Fibroblast of the conjunctiva (primary cell): ENCODE measurements around the gene KRT27.
"Not testable (repeated sequence)": the region's sequence is repeated elsewhere in the genome, so short reads cannot be mapped to it uniquely, and the experiment has no call there.

Experiments
- DNase-seq: peaks from one replicate; pipeline ENCODE4 v3.0.0-alpha.2; 2010; ENCODE audit warnings: low read depth

The KRT27 gene

DNA sequence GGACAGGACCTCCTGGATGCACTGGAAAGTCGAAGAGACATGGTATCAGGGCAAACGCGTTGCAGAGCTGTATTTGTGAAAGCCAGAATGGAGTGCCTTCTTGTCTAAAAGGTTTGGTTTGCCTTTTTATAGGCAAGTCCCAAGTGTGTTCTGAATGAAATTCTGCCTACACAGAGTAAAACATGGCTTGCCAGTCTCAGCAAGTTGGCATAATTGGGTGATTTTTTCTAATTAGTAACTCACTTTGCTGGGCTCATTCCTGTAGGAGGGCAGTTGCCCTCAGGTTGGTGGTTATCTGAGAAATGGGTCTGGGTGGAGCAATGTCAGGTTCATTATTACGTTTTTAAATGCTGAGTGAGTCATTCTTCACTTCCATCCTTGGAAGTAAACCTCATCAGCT, 27.1 kb downstream of the KRT27 start, which contains the start of gene KRT25:
KRT25 (minus strand) TSS at position 101 of the 400 bp plus-strand sequence; CDS start at position 41, 60 bp downstream.
- DNase-seq = no peak

DNA sequence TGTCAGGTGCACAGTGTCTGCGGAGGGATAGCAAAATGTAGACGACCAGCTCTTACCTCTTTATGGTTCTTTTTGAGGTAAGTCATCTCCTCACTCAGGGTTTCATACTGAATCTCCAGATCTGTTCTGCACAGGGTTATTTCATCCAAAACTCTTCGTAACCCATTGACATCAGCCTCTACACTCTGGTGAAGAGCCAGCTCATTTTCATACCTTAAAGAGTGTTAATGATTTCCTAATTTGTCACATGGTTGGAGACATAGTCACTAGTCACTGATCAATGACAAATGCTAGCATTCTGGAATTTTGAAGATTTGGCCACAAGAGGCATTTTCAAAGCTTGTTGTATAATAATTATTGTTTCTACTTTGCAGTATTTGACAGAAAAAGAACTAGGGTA, 28.5 kb downstream of the KRT27 start:
- DNase-seq = no peak

DNA sequence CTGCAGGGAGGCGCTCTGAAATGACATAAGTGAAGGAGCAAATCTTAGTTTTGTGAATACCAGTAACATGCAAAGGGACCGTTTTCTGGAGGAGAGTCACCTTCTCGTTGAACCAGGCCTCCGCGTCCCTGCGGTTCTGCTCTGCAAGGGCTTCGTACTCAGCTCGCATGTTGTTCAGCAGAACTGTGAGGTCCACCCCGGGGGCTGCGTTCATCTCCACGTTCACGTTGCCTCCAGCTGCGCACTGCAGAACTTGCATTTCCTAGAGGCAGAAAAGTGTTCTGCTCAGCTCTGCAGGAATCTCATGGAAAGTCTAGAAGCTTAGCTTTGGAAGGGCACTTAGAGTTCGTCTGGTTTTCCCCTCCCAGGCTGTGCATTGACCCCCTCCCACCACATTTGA, 31.3 kb downstream of the KRT27 start:
- no peak for DNase-seq

DNA sequence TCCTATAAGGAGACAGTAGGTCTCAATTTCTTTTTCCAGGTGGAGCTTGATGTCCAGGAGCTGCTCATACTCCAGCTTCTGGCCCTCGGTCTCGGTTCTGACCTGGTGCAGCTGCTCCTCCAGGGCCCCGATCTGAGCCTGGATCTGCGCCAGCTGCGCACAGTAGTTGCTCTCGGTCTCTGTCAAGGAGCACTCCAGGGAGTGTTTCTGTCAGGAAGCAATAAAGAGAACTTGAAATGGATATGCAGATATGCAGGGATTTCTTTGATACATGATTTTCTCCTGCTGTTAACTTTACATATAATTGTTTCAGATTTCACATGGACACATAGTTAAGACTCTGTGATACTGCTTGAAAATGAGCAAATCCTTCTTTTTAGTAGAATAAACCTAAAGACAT, 32.0 kb downstream of the KRT27 start:
- DNase-seq = no peak

DNA sequence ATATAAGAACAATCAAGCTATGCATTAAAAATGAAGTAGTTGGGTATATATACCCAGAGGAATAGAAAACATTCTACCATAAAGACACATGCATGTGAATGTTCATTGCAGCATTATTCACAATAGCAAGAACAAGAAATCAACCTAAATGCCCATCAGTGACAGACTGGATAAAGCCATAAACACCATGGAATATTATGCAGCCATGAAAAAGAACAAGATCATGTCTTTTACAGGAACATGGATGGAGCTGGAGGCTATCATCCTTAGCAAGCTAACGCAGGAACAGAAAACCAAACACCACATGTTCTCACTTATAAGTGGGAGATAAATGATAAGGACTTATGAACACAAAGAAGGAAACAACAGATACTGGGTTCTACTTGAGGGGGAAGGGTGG, 33.7 kb downstream of the KRT27 start:
- DNase-seq = not testable (repeated sequence)

DNA sequence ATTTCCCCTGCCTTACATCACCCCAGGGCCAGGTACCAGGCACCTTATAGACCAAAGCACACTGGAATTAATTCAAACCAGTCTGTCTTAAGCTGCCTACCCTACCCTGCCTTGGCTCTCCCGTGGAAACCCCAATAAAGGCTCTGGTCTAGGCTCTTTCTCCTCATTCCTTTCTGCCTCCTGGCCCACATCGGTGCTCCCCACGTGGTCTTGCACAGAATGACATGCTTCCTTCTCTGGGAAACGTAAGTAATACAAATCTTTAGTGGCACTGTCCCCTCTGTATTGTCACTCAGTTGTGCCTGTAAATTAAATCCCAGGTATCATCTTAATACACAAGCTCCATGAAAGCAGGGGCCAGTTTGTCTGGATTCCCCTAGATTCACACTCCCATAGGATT, 43.8 kb downstream of the KRT27 start:
- no peak for DNase-seq

DNA sequence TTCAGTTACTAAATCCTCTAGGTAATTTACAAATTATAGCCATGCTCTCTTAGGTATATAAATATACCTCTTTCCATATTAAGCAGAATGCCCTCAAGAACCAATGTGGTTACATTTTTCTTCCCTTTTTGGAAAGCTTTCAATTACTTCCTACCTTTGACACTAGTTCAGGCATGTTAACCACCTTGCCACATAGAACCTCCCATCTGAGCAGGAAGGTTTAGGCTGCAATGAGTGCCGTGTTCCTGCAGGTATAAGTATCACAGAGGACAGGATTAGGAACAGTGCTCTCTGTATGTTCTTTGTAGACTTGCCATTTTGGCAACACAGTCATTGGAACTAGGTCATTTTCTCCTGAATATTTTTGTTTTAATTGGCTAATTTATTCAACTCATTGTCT, 47.3 kb downstream of the KRT27 start:
- no peak for DNase-seq

DNA sequence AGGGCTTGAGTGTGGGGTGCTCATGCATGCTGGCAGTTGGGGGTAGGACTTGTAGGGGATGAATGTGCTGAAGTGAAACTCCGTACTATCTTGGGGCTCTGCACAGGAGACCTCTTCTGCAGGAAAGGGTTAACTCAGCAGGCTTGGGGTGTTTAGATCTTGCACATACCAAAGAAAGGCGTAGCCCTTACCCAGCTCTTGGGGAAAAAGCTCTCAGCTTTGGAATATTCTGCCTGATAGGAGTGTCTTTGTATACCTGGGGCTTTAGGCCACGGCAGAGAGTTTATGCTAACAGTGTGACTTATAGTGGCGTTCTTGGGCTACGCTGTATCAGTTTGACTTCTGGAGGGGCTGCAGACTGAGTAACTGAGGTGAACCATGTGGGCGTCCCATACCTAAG, 48.3 kb downstream of the KRT27 start:
- DNase-seq = no peak

DNA sequence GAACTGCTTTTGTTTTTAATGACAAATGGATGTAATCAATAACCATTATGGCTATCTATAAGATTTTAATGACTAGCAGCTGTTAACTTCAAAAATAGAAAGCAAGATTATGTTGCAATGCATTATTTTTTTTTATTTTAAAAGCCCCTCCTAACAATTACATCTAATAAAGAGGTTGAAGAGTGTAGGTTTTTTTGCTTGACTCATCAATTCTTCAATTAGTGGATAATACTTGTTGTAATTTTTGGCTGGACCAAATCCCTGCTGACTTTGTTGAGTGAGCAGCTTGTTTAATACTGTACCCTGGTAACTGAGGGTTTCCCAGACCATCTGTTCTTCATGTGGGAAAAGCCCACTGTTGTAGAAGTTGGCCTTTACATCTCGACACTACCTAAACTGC, 51.4 kb downstream of the KRT27 start:
- no peak for DNase-seq

DNA sequence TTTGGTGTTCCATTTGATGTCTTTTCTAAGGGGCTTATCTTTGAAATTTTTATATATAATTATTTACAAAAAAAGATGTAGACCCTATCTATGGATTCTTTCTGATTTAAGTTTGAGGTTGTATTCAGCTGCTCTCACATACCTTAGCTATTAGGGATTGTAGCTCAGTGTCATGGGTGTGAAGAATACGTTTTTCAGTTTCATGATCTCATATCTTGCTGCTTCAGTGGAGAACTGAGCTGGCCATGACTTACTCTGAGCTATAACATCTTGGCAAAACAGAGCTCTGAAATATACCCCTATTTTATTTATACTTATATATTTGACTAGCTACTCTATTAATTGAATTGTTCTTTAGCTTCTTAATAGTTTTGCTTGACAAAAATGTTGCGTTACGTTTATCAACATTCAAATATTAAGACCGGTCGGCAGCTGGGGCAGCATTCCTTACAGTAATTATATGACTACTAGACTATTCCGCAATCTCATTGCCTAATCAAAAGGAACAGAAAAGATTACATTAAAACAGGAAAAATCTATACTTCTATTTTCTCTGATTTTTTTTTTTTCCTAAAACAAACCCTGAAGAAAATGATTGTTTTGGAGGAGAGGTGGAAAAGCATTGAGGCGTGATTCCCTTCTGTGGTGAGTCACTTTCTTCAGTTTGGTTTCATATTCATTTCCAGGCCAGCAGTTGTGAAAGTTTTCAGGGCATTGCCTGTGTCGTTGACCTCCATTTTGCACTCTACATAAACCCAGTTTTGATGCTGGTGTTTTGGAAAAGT, 54.7 kb downstream of the KRT27 start:
- peak; percentile 33 for DNase-seq

DNA sequence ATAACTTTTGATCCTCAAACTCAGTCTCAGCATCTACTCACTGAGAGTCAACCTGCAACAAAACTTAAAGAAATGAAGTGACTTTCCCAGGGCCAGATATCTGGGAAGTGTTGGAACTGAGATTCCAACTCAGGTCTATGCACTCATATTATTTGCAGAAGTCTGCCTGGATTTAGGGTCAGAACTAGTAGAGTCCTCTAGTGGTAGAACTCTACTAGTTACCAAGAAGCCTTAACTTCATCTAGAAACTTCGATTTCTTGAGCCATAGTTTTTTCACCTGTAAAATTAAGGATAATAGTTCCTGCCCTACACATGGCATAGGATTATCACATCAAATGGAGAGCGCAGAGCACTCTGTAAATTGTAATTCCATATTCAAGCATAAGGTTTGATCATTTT, 55.4 kb downstream of the KRT27 start:
- peak; percentile 9 for DNase-seq
